Mesenchymal stem cell (in vitro differentiated cells and primary cell): ENCODE data around the gene ZIM2.

Source experiments
- DNase-seq: peaks from one replicate; pipeline ENCODE4 v3.0.0-alpha.2; 2013
- H2AFZ ChIP-seq: one replicate; pipeline ENCODE4 v1.6.1; 2013; ENCODE audit warnings: low read depth, mild to moderate bottlenecking, control low read depth, inconsistent platforms, low read length, moderate library complexity
- H2AK5ac ChIP-seq: 2 replicates; pipeline ENCODE4 v1.6.1; 2013; ENCODE audit warnings: low read length, moderate library complexity, mild to moderate bottlenecking, inconsistent platforms; ENCODE audit not compliant: severe bottlenecking
- H2BK120ac ChIP-seq: one replicate; pipeline ENCODE4 v1.6.1; 2013; ENCODE audit warnings: low read depth, mild to moderate bottlenecking, inconsistent platforms, low read length, moderate library complexity
- H2BK12ac ChIP-seq, 2 experiments: one replicate each; pipeline ENCODE4 v1.6.1; 2013; ENCODE audit warnings: inconsistent platforms in 2 of 2, low read length in 2 of 2, mild to moderate bottlenecking in 2 of 2, moderate library complexity in 2 of 2, control low read depth in 1 of 2
- H2BK15ac ChIP-seq: one replicate; pipeline ENCODE4 v1.6.1; 2013; ENCODE audit warnings: mild to moderate bottlenecking, low read depth, inconsistent platforms; ENCODE audit not compliant: poor library complexity, severe bottlenecking
- H2BK5ac ChIP-seq: 2 replicates; pipeline ENCODE4 v1.6.1; 2013; ENCODE audit warnings: low read depth, mild to moderate bottlenecking, low read length, control low read depth, inconsistent platforms; ENCODE audit not compliant: poor library complexity, severe bottlenecking
- H3K14ac ChIP-seq, 2 experiments: one replicate each; pipeline ENCODE4 v1.6.1; 2013; ENCODE audit warnings: inconsistent platforms in 2 of 2, low read length in 2 of 2, control low read depth in 1 of 2, mild to moderate bottlenecking in 1 of 2, moderate library complexity in 1 of 2
- H3K18ac ChIP-seq, 2 experiments: one replicate each; pipeline ENCODE4 v1.6.1; 2013; ENCODE audit warnings: inconsistent platforms in 2 of 2, low read length in 2 of 2, control low read depth in 1 of 2, low read depth in 1 of 2, mild to moderate bottlenecking in 1 of 2
- H3K23ac ChIP-seq, 2 experiments: one replicate each; pipeline ENCODE4 v1.6.1; 2013; ENCODE audit warnings: inconsistent platforms in 2 of 2, low read length in 2 of 2, mild to moderate bottlenecking in 2 of 2, moderate library complexity in 2 of 2, control low read depth in 1 of 2
- H3K27ac ChIP-seq: 2 replicates; pipeline ENCODE4 v1.5.1; 2013; ENCODE audit warnings: mild to moderate bottlenecking, moderate library complexity, low read length, control low read depth, inconsistent platforms; ENCODE audit not compliant: poor library complexity, severe bottlenecking
- H3K27me3 ChIP-seq, 2 experiments: 2 replicates each; pipeline versions ENCODE4 v1.6.1 to v1.7.0; 2013; ENCODE audit warnings: low read length in 2 of 2, mild to moderate bottlenecking in 2 of 2, moderate library complexity in 2 of 2, control low read depth in 1 of 2, inconsistent platforms in 1 of 2; ENCODE audit not compliant: control insufficient read depth in 1 of 2, insufficient read depth in 1 of 2
- H3K36me3 ChIP-seq, 2 experiments: 2 replicates each; pipeline versions ENCODE4 v1.6.1 to v1.7.0; 2013; ENCODE audit warnings: low read length in 2 of 2, control low read depth in 1 of 2, inconsistent platforms in 1 of 2, low read depth in 1 of 2, mild to moderate bottlenecking in 1 of 2; ENCODE audit not compliant: insufficient read depth in 2 of 2, control insufficient read depth in 1 of 2
- H3K4ac ChIP-seq, 2 experiments: one replicate each; pipeline ENCODE4 v1.6.1; 2013; ENCODE audit warnings: inconsistent platforms in 2 of 2, low read length in 2 of 2, mild to moderate bottlenecking in 2 of 2, moderate library complexity in 2 of 2, control low read depth in 1 of 2, low read depth in 1 of 2
- H3K4me1 ChIP-seq: 2 replicates; pipeline ENCODE4 v1.6.1; 2013; ENCODE audit warnings: low read depth, low read length, control low read depth; ENCODE audit not compliant: control insufficient read depth, insufficient read depth
- H3K4me2 ChIP-seq: 2 replicates; pipeline ENCODE4 v1.6.1; 2013; ENCODE audit warnings: low read length, mild to moderate bottlenecking, inconsistent platforms; ENCODE audit not compliant: poor library complexity, severe bottlenecking
- H3K4me3 ChIP-seq, 2 experiments: 2 replicates each; pipeline versions ENCODE4 v1.5.1 to v1.7.0; 2013; ENCODE audit warnings: low read length in 2 of 2, mild to moderate bottlenecking in 2 of 2, control low read depth in 1 of 2, low read depth in 1 of 2; ENCODE audit not compliant: insufficient read depth in 1 of 2
- H3K79me1 ChIP-seq: replicated peaks from 2 replicates; pipeline ENCODE4 v1.6.1; 2013; ENCODE audit warnings: mild to moderate bottlenecking, control low read depth, low read length, inconsistent platforms; ENCODE audit not compliant: poor library complexity, severe bottlenecking
- H3K9ac ChIP-seq: 2 replicates; pipeline ENCODE4 v1.7.0; 2013; ENCODE audit warnings: mild to moderate bottlenecking, low read length, moderate library complexity
- H3K9me3 ChIP-seq: 2 replicates; pipeline ENCODE4 v1.7.0; 2013; ENCODE audit warnings: mild to moderate bottlenecking, low read length; ENCODE audit not compliant: control insufficient read depth
- H4K8ac ChIP-seq: one replicate; pipeline ENCODE4 v1.6.1; 2013; ENCODE audit warnings: inconsistent platforms, mild to moderate bottlenecking, low read length, moderate library complexity
- H4K91ac ChIP-seq: one replicate; pipeline ENCODE4 v1.6.1; 2013; ENCODE audit warnings: mild to moderate bottlenecking, low read length, inconsistent platforms
- WGBS: methylation state at CpG from one replicate; pipeline ENCODE4 v1.1.7; 2013; ENCODE audit warnings: mixed read lengths; 5-methylcytosine and 5-hydroxymethylcytosine counted together

The ZIM2 gene

DNA sequence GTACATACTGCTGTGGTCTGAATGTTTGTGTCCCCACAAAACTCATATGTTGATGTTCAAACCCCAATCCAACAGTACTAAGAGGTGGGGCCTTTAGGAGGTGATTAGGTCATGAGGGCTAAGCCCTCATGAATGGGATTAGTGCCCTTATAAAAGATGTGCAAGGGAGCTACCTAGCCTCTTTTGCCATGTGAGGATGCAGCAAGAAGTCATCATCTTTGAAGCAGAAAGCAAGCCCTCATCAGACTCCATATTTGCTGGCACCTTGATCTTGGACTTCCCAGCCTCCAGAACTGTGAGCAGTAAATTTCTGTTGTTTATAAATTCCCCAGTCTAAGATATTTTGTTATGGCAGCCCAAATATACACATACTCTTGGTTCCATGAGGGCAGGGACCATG is 33.9 kb downstream of the ZIM2 start:
- Histone ChIP-seq H3K14ac (no peak overlapping the region), H2AK5ac (no peak overlapping the region), H3K18ac (no peak overlapping the region), H3K27ac (no peak overlapping the region), H2BK12ac (no peak overlapping the region), H2AFZ (no peak overlapping the region), H2BK5ac (no peak overlapping the region), H3K27me3 (no peaks in the 10 kb centered on the region), H3K36me3 (no peaks in the 10 kb centered on the region), H3K4ac (no peak overlapping the region), H3K4me3 (no peak overlapping the region), H3K23ac (no peak overlapping the region), H3K79me1 (no peaks in the 10 kb centered on the region), H4K91ac (no peak overlapping the region), H2BK15ac (no peak overlapping the region), H4K8ac (no peak overlapping the region), H3K4me2 (no peak overlapping the region), H2BK120ac (no peak overlapping the region), H3K9me3 (peaks cover 61% of the 10 kb centered on the region), H3K9ac (no peak overlapping the region), H3K4me1 (no peaks in the 10 kb centered on the region)
- no peak for DNase-seq

- WGBS, result 59% methylated on average over 4 of the region's 4 CpGs
Measured at GRCh38 chr19:56778351-56778750, 62.2 kb downstream of the ZIM2 start.

DNA sequence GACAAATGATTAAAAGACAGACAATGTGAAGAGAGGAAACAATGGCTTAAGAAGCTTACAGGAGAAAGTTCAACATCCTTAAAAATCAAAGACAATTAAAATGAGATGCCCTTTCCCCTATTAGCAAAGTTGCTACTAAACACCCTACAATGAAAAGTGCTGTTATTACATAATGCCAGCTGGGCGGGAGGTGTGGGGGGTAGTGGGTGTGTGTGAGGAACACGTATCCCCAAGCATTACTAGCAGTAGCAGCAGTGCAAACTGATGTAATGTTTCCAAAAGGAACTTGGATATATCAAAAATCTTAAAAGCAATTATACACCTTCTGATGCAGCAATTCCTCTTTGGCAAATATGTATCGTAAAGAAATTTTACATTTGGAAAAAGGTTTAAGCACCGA is 70.9 kb downstream of the ZIM2 start:
- Histone ChIP-seq H2AFZ (no peak overlapping the region), H3K4me1 (no peaks in the 10 kb centered on the region), H3K9me3 (peaks cover 12% of the 10 kb centered on the region), H3K18ac (no peak overlapping the region), H4K8ac (no peak overlapping the region), H3K9ac (no peak overlapping the region), H3K4me3 (no peak overlapping the region), H3K4me2 (no peak overlapping the region), H4K91ac (no peak overlapping the region), H2AK5ac (no peak overlapping the region), H3K23ac (no peak overlapping the region), H3K79me1 (no peaks in the 10 kb centered on the region), H3K4ac (no peak overlapping the region), H2BK15ac (no peak overlapping the region), H2BK5ac (no peak overlapping the region), H2BK12ac (no peak overlapping the region), H3K36me3 (no peaks in the 10 kb centered on the region), H2BK120ac (no peak overlapping the region), H3K27me3 (no peaks in the 10 kb centered on the region), H3K27ac (no peak overlapping the region), H3K14ac (no peak overlapping the region)
- WGBS, result no CpG with 5 or more reads among the region's 4 CpGs
- DNase-seq, result no peak

More at GRCh38 chr19:56778351-56778750, 62.2 kb downstream of the ZIM2 start:
- H3K4me1 ChIP-seq, result no peaks in the 10 kb centered on the region
- H4K91ac ChIP-seq, result no peak overlapping the region
- H3K36me3 ChIP-seq, result no peaks in the 10 kb centered on the region
- DNase-seq, result no peak
- H3K27ac ChIP-seq, result no peak overlapping the region
- no peak overlapping the region for H2AFZ ChIP-seq
- no peak overlapping the region for H2BK15ac ChIP-seq
- no peak overlapping the region for H3K23ac ChIP-seq
- H3K79me1 ChIP-seq, result no peaks in the 10 kb centered on the region
- no peak overlapping the region for H3K4me2 ChIP-seq
- H3K14ac ChIP-seq, result no peak overlapping the region
- H3K4ac ChIP-seq, result no peak overlapping the region
- H2BK120ac ChIP-seq, result no peak overlapping the region
- no peak overlapping the region for H3K18ac ChIP-seq
- no peak overlapping the region for H3K4me3 ChIP-seq
- H2BK5ac ChIP-seq, result no peak overlapping the region
- H3K9me3 ChIP-seq, result peaks cover 30% of the 10 kb centered on the region
- H2BK12ac ChIP-seq, result no peak overlapping the region
- no peak overlapping the region for H2AK5ac ChIP-seq
- H3K27me3 ChIP-seq, result no peaks in the 10 kb centered on the region
- H4K8ac ChIP-seq, result no peak overlapping the region
- no peak overlapping the region for H3K9ac ChIP-seq

DNA sequence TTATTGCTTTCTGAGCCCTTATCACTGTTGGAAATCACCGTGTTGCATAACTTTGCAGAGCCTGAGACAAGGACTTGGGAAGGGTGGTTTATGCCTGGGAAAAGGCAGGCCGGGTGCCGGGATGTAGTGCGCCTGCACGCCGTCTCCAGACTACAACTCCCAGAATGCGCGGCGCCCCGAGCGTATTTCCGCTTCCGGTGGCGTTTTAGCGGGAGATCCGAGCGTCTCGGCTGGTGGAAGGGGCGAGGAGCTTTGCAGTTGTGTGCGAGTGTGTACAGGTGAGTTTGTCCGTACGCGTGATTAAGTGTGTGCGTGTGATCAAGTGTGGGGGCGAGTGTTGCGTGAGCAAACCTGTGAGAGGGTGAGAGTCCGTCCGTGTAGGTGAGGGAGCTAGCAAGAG is 75.4 kb downstream of the ZIM2 start:
- peak overlapping the region; percentile 18 for H3K9ac ChIP-seq
- no peak overlapping the region for H4K8ac ChIP-seq
- peak overlapping the region in 1 of 2 experiments; percentile 77 for H3K4me3 ChIP-seq
- no peak overlapping the region for H3K18ac ChIP-seq
- H4K91ac ChIP-seq, result no peak overlapping the region
- peaks cover 26% of the 10 kb centered on the region for H3K9me3 ChIP-seq
- no peak overlapping the region for H2BK15ac ChIP-seq
- no peaks in the 10 kb centered on the region for H3K27me3 ChIP-seq
- H3K14ac ChIP-seq, result no peak overlapping the region
- no peak for DNase-seq
- H3K4me2 ChIP-seq, result no peak overlapping the region
- H3K4me1 ChIP-seq, result no peaks in the 10 kb centered on the region
- no peak overlapping the region for H3K27ac ChIP-seq
- no peak overlapping the region for H2AFZ ChIP-seq
- H2BK12ac ChIP-seq, result no peak overlapping the region
- no peak overlapping the region for H2BK120ac ChIP-seq
- no peak overlapping the region for H3K4ac ChIP-seq
- no peak overlapping the region for H2BK5ac ChIP-seq
- no peaks in the 10 kb centered on the region for H3K79me1 ChIP-seq
- no peaks in the 10 kb centered on the region for H3K36me3 ChIP-seq
- WGBS, result 95% methylated on average over 28 of the region's 28 CpGs
- H3K23ac ChIP-seq, result no peak overlapping the region
- no peak overlapping the region for H2AK5ac ChIP-seq
